HL-60 (cell line): Measurements from ENCODE around the gene UBAC2.

Experiments
- DNase-seq, 2 experiments: peaks; one replicate each; pipeline ENCODE4 v3.0.0-alpha.2; 2010 to 2020; ENCODE audit warnings: low read depth in 1 of 2, low spot score in 1 of 2
- H3K27ac ChIP-seq: fragments of 250-450 bp; sonication (Bioruptor Pico); replicated peaks from 2 replicates; pipeline ENCODE4 v1.5.1; 2020; ENCODE audit warnings: mild to moderate bottlenecking, moderate library complexity
- H3K27me3 ChIP-seq: fragments of 250-450 bp; sonication (Bioruptor Pico); 2 replicates; pipeline ENCODE4 v1.5.1; 2021; ENCODE audit warnings: mild to moderate bottlenecking, moderate library complexity; ENCODE audit not compliant: insufficient read depth, poor library complexity, severe bottlenecking
- H3K4me3 ChIP-seq: replicated peaks from 2 replicates; pipeline ENCODE4 v1.5.1; 2011; ENCODE audit warnings: mild to moderate bottlenecking, control low read depth, low read length; ENCODE audit not compliant: insufficient read depth
- GABPA ChIP-seq: IDR thresholded peaks from 2 replicates; pipeline ENCODE4 v1.6.1; 2012; ENCODE audit warnings: low read depth
- POLR2AphosphoS5 ChIP-seq: IDR thresholded peaks from 2 replicates; pipeline ENCODE4 v1.6.1; 2012; ENCODE audit warnings: low read depth
- REST ChIP-seq: IDR thresholded peaks from 2 replicates; pipeline ENCODE4 v1.6.1; 2012; ENCODE audit warnings: low read depth; ENCODE audit not compliant: insufficient replicate concordance
- SPI1 ChIP-seq: IDR thresholded peaks from 2 replicates; pipeline ENCODE4 v1.6.1; 2012; ENCODE audit warnings: low read depth, mild to moderate bottlenecking, borderline replicate concordance
- TF ChIP-seq, protein P1 (sequence below): IDR thresholded peaks from one replicate; pipeline ENCODE4 v1.5.1; 2011; ENCODE audit warnings: low read length, control low read depth, inconsistent platforms; ENCODE audit not compliant: insufficient read depth

Gene UBAC2

DNA sequence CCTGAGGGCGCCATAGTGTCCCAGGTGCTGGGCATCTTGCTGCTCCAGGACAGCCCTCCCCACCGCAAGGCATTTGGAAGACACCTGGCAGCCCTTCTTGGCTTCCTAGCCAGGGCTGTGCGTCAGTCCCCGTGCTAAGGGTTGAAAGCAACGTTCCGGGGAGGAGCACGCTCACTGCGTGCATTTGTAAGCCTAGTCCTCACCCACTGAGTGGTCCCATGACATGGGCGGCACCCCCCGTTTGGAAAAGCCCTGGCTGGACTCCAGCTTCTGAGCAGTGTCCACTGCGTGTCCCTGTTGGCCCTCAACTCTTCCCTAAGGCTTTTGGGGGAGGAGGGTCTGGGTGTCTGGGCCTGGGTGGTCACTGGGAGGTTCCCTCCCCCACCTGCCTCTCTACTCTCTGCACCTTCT, 182.9 kb downstream of the UBAC2 start:
- TF ChIP-seq SPI1 (no peak), REST (no peak), POLR2AphosphoS5 (no peak), GABPA (no peak)
- TF ChIP-seq, protein P1, sequence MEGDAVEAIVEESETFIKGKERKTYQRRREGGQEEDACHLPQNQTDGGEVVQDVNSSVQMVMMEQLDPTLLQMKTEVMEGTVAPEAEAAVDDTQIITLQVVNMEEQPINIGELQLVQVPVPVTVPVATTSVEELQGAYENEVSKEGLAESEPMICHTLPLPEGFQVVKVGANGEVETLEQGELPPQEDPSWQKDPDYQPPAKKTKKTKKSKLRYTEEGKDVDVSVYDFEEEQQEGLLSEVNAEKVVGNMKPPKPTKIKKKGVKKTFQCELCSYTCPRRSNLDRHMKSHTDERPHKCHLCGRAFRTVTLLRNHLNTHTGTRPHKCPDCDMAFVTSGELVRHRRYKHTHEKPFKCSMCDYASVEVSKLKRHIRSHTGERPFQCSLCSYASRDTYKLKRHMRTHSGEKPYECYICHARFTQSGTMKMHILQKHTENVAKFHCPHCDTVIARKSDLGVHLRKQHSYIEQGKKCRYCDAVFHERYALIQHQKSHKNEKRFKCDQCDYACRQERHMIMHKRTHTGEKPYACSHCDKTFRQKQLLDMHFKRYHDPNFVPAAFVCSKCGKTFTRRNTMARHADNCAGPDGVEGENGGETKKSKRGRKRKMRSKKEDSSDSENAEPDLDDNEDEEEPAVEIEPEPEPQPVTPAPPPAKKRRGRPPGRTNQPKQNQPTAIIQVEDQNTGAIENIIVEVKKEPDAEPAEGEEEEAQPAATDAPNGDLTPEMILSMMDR = no peak
- no peak overlapping the region for H3K4me3 ChIP-seq
- no peak for DNase-seq
- no peak overlapping the region for H3K27ac ChIP-seq
- H3K27me3 ChIP-seq = no peaks in the 10 kb centered on the region

DNA sequence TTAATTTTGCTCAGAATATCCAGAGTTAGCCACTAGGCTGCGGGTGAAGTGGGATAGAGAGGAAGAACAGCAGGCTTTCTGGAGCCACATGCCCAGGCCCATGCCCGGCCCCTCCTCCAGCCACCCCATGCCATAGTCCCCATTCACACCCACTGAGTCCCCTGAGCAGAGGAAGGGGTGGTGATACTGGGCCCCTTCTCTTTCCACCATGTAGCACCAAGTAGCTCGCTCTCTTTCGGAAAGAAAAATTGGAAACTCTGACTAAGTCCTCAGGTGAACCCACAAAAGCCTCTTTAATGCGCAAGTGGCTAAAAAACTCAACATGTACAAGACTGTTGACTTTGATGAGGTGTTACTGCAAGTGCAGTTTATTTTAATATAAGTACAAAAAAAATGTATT, 183.3 kb downstream of the UBAC2 start:
- Histone ChIP-seq H3K27me3 (no peaks in the 10 kb centered on the region), H3K4me3 (no peak overlapping the region), H3K27ac (no peak overlapping the region)
- no peak for DNase-seq
- no peak for TF ChIP-seq POLR2AphosphoS5

- no peak for TF ChIP-seq SPI1
- TF ChIP-seq, protein P1 = no peak
- TF ChIP-seq REST = no peak
- no peak for TF ChIP-seq POLR2AphosphoS5
- no peak for TF ChIP-seq GABPA
- no peak overlapping the region for H3K27ac ChIP-seq
- no peaks in the 10 kb centered on the region for H3K27me3 ChIP-seq
- no peak for DNase-seq
- H3K4me3 ChIP-seq = no peak overlapping the region
Measured at GRCh38 chr13:99384468-99384867, 183.8 kb downstream of the UBAC2 start.

DNA sequence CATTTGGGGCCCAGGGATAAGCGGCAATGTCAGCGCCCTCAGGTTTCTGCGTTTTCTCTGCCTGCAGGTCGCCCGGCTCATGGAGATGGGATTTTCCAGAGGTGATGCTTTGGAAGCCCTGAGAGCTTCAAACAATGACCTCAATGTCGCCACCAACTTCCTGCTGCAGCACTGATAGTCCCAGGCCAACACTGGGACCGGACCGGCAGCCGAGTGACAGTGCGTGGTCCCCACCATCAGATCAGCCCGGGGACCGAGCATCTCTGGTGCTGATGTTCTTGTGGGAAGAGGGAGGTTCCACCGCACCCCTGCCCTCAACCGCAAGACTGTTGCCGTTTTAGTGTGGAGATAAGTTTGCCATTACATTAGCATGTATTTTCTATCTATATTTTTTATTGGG, 184.5 kb downstream of the UBAC2 start:
- TF ChIP-seq POLR2AphosphoS5 = no peak
- TF ChIP-seq, protein P1 = no peak
- no peak for TF ChIP-seq GABPA
- TF ChIP-seq SPI1 = no peak
- no peak for TF ChIP-seq REST
- Histone ChIP-seq H3K27ac (no peak overlapping the region), H3K4me3 (no peak overlapping the region), H3K27me3 (no peaks in the 10 kb centered on the region)
- DNase-seq = no peak
